GM19324 (cell line): ENCODE measurements around the gene CYB561A3.

Experiments
- ATAC-seq: cut with Tn5 transposase; IDR thresholded peaks from one replicate; pipeline ENCODE4 v1.9.1; 2021; ENCODE audit warnings: mild to moderate bottlenecking, moderate library complexity; ENCODE audit not compliant: unreplicated experiment, low FRiP score

Gene CYB561A3

DNA sequence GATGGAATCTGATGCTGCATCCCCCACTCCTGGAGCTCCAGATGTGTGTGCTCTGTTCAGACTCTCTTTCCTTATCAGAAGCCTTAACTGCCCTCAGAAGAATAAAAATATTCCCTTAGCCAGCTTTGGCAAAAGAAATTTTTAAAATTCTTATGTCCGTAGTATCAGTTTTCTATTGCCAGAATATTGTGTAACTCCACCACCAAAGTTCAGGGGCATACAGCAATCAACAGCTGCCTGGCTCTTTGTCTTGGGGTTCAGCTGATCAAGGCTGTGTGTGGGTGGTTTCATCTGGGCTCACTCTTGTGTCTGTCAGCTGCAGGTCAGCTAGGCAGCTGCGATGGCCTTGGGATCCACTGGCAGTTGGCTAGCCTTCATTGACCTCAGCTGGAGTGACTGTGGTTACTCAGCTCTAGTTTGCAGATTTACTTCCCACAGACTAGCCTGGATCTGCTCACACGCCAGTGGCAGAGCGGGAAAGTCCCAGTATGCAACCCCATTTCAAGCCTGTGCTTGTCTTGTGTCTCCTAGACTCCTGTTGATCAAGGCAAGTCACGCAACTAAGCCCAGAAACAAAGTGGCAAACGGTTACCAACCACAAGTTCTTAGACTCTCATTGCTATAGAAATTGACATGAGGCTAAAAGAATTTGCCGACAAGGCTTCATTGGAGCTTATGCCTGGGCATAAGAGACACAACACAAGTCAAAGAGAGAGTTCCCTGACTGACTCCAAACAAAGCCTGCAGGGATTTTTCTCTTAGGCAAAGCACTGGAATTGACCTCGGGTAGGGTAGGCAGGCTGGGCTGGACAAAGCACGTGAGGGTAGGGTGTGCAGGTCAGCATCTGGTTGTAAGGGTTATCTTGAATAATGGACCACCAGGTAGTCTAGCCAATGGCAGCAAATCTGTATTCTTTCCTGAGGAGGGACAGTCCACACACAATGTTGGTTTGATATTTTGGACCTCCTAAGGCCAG lies 8.0 kb upstream of the CYB561A3 start:
- ATAC-seq, result no peak

DNA sequence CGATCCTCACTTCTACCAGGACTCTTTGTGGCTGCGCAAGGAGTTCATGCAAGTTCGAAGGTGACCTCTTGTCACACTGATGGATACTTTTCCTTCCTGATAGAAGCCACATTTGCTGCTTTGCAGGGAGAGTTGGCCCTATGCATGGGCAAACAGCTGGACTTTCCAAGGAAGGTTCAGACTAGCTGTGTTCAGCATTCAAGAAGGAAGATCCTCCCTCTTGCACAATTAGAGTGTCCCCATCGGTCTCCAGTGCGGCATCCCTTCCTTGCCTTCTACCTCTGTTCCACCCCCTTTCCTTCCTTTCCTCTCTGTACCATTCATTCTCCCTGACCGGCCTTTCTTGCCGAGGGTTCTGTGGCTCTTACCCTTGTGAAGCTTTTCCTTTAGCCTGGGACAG lies 7.0 kb upstream of the CYB561A3 start:
- ATAC-seq, result no peak

DNA sequence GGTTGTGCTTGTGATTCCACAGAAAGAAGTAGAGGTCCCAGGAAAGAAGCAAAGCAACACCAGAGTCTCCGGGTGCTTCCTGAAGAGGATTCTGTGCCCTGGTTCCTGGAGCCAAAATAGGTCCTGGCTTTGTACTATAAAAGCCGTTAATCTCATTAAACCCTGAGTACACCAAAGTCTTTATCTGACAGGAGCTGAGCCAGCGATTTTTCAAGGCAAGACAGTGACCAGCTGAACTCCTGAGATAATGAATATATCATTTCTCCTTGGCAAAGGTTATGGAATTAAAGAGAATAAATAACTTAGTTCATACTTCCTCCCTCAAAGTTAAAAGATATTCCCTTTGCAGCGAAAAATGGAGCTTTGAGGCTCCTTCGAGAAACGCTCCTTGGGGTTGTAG lies 5.7 kb upstream of the CYB561A3 start:
- no peak for ATAC-seq

DNA sequence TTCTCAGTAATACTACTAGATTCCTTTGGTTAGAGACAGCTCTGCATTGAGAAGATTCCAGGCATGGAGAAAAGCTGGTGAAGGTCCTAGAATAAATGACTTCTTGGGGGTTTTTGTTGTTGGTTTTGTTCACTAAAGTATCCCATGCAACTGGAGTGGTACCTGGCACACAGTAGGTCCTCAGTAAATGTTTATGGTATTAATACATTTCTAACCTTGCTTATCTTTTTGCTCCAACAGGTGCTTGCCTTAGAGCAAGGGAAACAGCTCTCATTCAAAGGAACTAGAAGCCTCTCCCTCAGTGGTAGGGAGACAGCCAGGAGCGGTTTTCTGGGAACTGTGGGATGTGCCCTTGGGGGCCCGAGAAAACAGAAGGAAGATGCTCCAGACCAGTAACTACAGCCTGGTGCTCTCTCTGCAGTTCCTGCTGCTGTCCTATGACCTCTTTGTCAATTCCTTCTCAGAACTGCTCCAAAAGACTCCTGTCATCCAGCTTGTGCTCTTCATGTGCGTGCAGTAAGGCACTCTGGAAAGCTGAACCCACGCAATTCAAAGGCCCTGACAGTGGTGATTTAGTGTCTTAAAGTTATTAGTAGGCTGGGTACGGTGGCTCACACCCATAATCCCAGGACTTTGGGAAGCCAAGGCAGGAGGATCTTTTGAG lies 2.5 kb upstream of the CYB561A3 start:
- ATAC-seq, result no peak

DNA sequence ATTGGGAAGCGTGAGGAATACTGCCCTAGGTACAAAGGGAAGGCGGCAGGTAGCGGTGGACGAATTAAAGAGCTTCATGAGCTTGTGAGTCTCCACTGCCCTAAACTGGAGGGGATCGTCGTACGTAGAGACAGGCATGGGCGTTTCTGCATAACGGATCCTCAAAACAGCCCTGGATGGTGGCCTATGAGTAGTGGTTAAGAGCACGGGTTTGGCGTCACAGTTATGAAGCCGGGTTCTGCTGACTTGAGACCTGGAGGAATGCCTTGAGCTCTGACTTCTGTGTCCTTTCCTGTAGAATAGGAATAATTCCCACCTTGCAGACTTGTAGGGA lies 827 bp upstream of the CYB561A3 start:
- no peak for ATAC-seq

DNA sequence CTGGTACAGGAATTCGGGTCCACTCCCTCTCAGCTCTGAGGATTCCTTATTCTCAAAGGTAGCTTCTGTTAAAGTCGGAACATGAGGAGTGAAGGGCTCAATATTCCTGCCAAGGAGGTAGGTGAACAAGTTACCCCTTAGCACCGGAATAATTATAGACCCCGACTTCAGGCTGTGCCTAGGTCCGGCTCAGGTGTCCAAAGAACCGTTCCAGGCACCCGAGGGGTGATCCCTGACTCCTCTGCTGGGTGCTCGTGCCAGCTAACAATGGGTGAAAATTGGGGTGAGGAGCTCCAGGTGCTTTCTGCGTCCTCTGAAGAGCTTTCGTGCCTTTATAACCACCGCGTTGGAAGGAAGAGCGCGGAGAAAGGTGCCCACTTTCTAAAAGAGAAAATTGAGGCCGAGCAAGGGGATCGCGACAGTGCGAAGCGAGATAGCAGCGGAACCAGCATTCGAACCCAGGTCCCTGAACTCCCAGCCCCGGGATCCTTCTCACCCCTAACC lies 393 bp downstream of the CYB561A3 start:
- ATAC-seq, result no peak

DNA sequence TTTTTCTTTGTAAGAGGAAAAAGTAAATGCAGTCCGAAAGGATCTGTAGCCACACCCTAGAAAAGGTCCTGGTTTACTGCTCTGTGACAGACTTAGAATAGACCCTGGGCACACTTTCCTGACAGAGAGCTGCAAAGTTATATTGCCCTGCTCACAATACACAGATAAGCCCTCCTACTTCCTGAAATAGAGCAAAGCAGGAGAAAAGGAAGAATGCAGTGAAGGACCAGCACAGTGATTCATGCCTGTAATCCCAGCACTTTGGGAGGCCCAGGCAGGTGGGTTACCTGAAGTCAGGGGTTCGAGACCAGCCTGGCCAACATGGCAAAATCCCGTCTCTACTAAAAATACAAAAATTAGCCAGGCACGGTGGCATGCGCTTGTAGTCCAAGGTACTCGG lies 2.2 kb downstream of the CYB561A3 start:
- ATAC-seq, result no peak

DNA sequence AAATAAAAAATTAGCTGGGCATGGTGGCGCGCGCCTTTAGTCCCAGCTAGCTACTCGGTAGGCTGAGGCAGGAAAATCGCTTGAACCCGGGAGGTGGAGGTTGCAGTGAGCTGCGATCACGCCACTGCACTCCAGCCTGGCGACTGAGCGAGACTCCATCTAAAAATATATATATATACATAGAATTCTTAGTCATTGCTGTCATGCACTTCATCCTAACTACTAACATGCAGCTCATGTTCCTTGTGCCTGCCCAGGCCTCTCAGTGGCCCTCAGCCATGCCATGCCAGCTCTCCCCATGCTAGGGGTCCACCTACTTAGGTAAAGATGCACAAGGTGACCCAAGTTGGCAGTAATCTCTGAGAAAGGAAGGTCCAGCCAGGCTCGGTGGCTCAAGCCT lies 3.1 kb downstream of the CYB561A3 start:
- no peak for ATAC-seq

DNA sequence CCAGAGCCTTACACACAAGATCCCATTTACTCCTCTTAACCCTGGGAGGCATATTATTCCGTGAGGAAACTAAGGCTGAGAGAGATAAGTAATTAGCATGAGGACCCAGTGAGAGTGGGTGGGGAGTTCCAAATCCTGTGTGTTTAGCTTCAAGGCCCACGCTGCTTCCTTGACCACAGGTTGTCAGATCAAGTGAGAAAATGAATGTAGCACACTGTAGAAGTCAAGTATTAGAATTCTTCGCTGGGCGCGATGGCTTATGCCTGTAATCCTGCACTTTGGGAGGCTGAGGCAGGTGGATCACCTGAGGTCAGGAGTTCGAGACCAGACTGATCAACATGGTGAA lies 3.8 kb downstream of the CYB561A3 start:
- ATAC-seq, result no peak

DNA sequence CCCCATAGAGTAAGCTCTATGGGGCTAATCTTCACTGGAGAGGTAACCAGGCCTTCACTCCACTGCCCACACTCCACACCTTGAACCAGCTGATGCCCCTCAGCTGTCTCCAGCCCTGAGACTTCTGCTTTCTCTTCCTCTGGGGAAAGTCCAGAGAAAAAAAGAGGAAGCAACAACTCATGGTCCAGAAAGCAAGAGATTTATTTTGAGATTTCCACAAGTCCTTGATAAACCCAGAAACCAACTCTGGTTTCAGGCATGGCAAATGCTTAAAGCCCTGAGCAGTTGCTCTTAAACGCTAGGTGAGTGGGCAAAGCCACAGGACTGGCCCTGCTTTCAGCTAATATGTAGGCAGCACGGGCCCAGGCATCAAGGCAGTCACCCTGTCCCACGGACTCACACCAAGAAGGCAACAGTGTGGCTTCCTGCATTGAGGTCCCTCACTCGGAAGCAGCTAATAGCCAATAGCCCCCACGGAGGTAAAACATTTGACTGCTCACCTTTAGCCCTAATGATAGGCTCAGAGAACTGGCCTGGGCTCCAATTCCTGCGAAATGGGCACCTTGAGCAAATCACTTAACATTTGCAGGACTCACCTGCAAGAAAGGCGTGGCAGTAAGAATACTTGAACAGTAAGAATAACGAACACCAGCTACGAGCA lies 4.3 kb downstream of the CYB561A3 start:
- no peak for ATAC-seq

DNA sequence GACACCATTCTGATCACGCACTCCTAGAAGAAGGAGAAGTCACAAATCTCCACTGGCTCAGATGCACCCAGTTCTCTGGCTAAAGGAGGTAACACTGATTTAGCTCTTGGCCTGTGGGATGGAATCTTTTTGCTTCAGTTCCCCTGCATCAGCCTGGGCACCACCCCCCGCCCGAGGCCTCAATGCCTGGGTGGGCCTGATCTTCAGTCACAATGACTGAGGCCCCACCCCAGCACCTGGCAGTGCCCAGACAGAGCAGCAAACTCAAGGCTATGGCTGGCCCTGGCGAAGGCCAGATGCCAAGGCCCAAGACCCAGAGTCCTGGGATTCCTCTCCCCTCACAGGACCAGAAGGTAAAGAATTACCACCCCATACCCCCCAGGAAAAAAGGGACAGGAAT lies 5.0 kb downstream of the CYB561A3 start:
- no peak for ATAC-seq

DNA sequence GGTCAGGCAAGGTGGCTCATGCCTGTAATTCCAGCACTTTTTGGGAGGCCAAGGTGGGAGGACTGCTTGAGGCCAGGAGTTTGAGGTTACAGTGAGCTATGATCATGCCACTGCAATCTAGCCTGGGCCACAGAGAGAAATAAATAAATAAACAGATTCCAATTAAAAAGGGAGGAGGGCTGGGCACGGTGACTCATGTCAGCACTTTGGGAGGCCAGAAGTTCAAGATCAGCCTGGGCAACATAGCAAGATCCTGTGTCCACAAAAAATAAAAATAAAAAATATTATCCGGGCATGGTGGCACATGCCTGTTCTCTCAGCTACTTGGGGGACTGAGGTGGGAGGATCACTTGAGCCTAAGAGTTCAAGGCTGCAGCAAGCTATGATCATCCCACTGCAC lies 7.5 kb downstream of the CYB561A3 start:
- no peak for ATAC-seq

DNA sequence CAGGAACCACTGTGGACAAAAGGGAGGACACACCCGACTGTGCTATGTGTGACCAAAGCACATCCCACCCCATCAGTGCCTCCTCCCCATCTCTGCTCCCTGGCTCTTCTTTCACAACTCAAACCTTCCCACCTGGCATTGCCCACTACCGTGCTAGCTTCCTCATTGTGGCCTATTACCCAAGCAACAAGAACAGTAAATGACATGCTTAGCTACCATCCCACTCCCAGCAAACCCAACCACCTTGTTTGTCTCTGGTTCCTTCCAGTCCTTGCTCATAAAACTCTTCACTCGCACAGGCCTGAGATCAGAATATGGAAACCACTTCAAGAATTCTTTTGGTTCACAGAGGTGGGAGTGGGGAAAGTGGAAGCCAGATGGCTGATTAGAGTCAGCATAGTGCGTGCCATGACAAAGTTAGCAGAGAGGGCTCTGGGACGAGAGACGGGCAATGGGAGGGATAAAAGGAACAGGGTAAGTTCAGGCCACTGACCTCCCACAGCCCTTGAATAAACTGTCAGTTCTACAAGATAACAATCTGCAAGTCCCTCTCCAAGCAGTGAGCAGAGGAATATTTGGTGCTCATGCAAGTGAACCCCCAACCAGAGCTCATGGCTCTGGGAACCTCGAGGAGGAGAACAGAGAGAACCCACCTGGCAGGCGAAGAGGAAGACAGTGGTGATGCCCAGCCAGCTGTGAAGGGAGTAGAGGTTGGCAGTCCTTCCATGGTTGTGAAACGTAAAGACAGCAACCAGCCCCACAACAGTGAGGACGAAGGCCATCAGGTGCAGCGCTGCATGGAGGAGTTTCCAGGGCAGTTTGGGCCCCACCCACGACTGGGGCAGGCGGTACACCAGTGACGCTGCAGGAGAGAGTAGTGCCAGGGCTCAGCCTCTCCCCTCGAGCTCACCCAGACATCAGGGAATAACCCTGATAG lies 8.3 kb downstream of the CYB561A3 start:
- no peak for ATAC-seq

DNA sequence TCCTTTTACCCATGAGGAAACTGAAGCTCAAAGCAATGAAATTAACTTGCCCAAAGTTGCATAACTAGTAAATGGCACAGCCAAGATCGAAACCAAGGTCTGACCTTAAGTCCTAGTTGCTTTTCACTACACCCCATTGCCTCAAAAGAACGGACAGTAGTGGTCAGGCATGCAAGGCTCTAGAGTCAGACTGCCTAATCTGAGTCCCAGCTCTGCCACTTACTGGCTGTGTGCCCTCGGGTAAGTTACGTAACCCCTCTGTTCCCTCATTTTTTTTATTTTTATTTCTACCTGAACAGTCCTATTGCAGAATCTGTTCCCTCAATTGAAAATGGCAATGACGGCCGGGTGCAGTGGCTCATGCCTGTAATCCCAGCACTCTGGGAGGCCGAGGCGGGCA lies 9.6 kb downstream of the CYB561A3 start:
- ATAC-seq, result no peak

DNA sequence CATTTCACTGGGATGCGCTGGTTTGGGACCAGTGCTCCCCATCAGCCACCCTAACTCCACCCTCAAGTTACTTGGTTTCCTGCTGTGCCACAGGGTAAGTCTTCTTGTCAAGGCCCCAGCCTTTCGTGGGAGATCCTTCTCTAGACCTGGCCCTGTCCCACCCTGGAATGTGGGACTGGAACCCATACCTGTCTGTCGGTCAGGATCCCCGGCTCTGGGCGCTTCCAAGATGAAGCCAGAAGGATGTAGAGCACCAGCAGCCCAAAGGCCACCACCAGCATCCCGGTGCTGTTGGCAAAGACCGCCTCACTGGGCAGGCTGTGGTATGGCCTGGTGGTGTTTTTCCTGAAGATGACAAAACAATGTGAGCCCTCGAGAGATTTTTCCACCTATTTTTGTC lies 10.9 kb downstream of the CYB561A3 start:
- ATAC-seq, result no peak

DNA sequence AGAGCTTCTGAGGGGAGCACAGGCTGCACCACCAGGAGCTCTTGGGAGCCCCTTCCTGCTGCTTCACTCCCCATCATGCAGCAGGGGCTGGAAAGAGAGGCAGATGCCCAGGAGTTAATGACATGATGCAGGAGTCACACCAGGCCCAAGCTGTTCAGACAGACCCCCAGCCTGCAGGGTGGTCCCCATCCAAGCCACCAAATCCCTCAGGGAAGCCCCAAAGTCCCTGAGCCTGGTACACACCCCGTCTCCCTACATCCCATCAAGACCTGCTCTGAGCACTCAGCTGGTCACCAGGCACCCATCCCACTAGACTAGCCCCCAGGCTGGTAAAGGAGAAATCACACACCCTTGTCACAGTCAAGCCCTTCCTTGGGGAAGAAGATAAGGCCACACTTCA lies 11.3 kb downstream of the CYB561A3 start:
- no peak for ATAC-seq

DNA sequence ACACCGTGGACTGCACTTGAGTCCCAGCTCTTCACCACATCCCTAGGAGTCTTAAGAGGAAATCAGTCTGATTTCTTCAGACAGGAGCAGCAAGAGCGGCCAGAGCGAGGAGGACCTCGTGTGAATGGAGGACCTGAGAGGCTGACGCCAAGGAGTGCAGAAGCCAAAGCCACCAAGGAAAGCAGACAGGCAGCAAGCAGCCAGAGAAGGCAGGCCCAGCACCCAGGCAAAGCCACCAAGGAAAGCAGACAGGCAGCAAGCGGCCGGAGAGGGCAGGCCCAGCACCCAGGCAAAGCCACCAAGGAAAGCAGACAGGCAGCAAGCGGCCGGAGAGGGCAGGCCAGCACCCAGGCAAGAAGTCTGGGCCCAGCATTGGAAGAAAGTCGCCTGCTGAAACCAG lies 11.8 kb downstream of the CYB561A3 start:
- ATAC-seq, result no peak

DNA sequence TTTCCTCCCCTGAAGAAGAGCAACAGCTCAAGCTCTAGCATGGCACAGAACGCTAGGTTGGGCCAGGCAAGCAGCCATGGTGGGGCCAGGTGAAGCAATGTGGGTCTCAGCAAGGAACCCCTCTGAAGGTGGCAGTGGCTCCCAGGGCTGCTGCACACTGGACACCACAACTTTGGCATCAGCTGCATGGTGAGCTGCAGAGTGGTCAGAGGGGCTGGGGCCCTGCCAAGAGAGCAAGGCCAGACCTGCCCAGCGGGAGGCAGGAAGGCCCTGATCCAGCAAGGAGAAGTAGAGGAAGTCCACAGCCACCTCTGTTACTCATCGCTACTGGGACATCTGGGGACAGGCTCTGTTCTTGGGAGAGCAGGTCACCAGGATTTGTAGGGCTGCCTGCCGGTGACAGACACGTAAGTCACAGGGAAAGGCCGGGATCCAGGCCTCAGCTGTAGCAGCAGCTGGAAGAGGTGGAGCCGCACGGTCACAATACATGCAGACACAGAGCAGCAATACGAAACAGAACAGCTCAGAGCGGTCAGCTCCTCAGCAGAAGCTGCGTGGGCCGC lies 12.4 kb downstream of the CYB561A3 start:
- no peak for ATAC-seq

DNA sequence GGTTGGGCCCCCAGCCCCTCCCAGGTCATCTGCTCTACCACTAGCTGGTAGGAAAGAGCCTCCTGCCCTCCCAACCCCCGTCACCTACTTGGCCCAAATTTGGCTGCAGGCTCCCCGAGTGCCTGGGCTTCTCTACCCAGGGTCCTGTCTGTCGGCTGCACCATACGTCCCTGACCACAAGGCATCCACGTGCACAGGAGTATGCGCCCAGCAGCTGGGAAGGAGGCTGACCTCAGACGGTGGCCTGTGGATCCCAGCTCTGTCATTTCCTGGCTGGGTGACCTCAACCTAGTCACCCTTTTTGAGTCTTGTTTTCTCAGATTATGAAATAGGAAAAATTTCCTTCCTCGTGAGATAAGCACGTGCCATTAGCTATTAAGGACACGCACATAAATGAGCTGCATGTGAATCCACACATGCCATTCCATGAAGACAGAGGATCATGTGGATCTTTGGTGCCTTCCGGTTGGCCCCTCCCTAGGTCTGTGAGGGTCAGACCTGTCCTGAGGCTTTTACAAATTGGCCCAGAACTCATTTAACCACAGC lies 13.7 kb downstream of the CYB561A3 start:
- no peak for ATAC-seq
